Measurements from ENCODE around the gene ZNF146. TPM values are rescaled to one million over a fixed set of nuclear protein-coding genes. Genes with fewer than 3 reads are reported as not detected.

Gene ZNF146
- total and polyA plus RNA-seq, 2 experiments from 2014 or later = 60.0 to 64.6 TPM

DNA sequence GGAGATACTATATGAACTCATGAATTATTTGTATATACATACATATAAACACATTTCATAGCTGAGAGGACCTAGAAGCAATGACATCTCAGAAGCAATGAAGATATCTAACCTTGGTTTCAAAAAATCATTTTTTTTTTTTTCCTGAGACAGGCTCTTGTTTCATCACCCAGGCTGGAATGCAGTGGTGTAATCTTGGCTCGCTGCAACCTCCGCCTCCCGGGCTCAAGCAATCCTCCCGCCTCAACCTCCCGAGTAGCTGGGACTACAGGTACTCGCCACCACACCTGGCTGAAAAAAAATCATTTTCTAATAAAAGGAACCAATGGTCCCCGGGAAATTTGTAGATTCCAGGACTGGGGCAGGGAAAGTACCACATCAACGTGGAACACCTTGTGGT, 4.4 kb upstream of the ZNF146 start:
- Histone ChIP-seq H3K36me3 (ENCODE audit: low read depth) (no peaks in the 10 kb centered on the region; the same call in 1 of the 2 replicates), H3K79me2 (ENCODE audit: insufficient read depth) (peaks cover 54% of the 10 kb centered on the region), H4K20me1 (ENCODE audit: insufficient read depth) (no peaks in the 10 kb centered on the region), H3K27me3 (replicated peaks; ENCODE audit: insufficient read depth) (no peaks in the 10 kb centered on the region), H2AFZ (no peak overlapping the region), H3K27ac (no peak overlapping the region), H3K4me3 (no peak overlapping the region), H3K4me1 (ENCODE audit: insufficient read depth) (no peaks in the 10 kb centered on the region; the same call in 1 of the 2 replicates), H3K9ac (no peak overlapping the region), H3K4me2 (ENCODE audit: unreplicated experiment) (no peak overlapping the region), H3F3A (ENCODE audit: insufficient read depth) (no peaks in the 10 kb centered on the region), H3K9me3 (ENCODE audit: low read depth) (no peaks in the 10 kb centered on the region), H3K9me2 (ENCODE audit: insufficient read depth) (no peaks in the 10 kb centered on the region)
- no peak for DNase-seq
- WGBS, 2 experiments (ENCODE audit: low coverage in 1 of 2, low lambda C conversion rate in 2 of 2, missing lambda C conversion rate in 2 of 2) = 94 to 96% methylated on average over 8 of the region's 8 CpGs
- no peak for TF ChIP-seq EZH2 (IDR thresholded peaks at IDR 0.05; ENCODE audit: insufficient read depth, poor library complexity, severe bottlenecking)
- in situ Hi-C loops (cut with MboI) = no loop called here

DNA sequence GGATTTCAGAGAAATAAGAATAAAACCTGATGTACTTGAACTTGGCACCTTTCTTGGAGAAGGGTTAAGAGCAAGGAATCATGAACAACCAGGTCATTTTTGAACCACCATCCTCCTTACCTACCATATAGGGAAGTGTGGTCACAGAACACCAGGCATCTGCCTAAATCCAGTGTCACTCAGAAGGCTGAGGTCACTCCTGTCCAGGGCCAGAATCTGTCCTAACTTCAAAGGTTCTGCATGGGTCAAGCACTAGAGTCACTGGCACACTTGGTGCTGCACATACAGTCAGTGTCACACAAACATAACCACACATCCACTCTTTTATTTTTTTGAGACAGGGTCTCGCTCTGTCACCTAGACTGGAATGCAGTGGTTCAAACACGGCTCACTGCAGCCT, 2.0 kb upstream of the ZNF146 start:
- Histone ChIP-seq H2AFZ (no peak overlapping the region), H3K4me2 (ENCODE audit: unreplicated experiment) (no peak overlapping the region), H3K79me2 (ENCODE audit: insufficient read depth) (peaks cover 78% of the 10 kb centered on the region), H3K9ac (no peak overlapping the region), H4K20me1 (ENCODE audit: insufficient read depth) (no peaks in the 10 kb centered on the region), H3K4me3 (no peak overlapping the region), H3K9me3 (ENCODE audit: low read depth) (no peaks in the 10 kb centered on the region), H3F3A (ENCODE audit: insufficient read depth) (0 out of 2 replicates have a peak, but pooled peaks cover 6% of the 10 kb centered on the region), H3K27me3 (replicated peaks; ENCODE audit: insufficient read depth) (no peaks in the 10 kb centered on the region), H3K36me3 (ENCODE audit: low read depth) (no peaks in the 10 kb centered on the region), H3K9me2 (ENCODE audit: insufficient read depth) (no peaks in the 10 kb centered on the region), H3K27ac (no peak overlapping the region), H3K4me1 (ENCODE audit: insufficient read depth) (peaks cover 8% of the 10 kb centered on the region)
- TF ChIP-seq EZH2 (IDR thresholded peaks at IDR 0.05; ENCODE audit: insufficient read depth, poor library complexity, severe bottlenecking) (no peak), EZH2phosphoT487 (IDR thresholded peaks at IDR 0.05; ENCODE audit: insufficient read depth, low read depth) (no peak)
- DNase-seq = no peak
- WGBS, 2 experiments (ENCODE audit: low coverage in 1 of 2, low lambda C conversion rate in 2 of 2, missing lambda C conversion rate in 2 of 2) = 75 to 78% methylated on average over 2 of the region's 2 CpGs
- in situ Hi-C loops (cut with MboI) = no loop called here

DNA sequence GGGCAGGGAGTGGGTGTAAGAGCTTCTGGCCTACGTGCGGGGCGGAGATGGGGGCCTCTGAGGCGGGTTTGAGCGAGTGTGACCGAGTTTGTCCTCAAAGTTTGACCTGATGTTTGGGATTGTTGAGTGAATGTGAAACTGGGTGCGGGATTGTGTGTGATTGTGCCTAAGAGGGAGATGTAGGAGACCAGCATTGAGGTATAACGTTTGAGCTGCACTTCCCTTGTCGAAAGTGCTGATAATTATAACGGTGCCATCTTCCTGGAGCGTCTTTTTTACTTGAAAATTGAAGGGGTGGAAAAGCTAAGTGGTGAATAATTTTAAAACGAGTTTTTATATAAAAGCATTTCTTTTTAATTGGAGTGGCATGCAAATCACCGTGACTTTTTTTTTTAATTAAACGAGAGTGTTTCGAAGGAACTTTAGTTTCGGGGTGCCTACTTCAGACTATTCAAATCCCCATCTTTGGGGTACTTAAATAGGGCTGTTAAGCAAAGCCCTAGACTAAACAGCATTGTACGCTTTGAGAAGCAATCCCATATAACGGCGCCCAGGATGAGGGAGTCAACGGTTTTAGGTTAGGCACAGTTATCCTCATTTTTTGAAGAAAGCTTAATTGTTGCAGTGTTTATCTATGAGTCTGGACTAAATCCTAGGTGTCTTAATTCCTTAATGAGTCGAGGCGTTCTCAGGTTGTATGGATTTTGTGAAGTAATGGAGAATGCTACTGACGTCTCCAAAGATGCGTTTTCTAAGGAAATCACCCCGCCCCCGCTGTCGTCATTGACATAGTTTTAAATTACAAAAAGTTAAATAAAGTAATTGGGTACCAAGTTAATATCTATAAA, 594 bp downstream of the ZNF146 start:
- Histone ChIP-seq H3K4me3 (peak overlapping the region; percentile 93), H3K79me2 (ENCODE audit: insufficient read depth) (peaks cover 88% of the 10 kb centered on the region), H3K4me1 (ENCODE audit: insufficient read depth) (peaks cover 8% of the 10 kb centered on the region), H3K27me3 (replicated peaks; ENCODE audit: insufficient read depth) (no peaks in the 10 kb centered on the region), H3K27ac (peak overlapping the region; percentile 95), H3K9me3 (ENCODE audit: low read depth) (no peaks in the 10 kb centered on the region), H3K4me2 (ENCODE audit: unreplicated experiment) (peak overlapping the region; percentile 98), H3F3A (ENCODE audit: insufficient read depth) (0 out of 2 replicates have a peak, but pooled peaks cover 6% of the 10 kb centered on the region), H2AFZ (peak overlapping the region; percentile 89), H4K20me1 (ENCODE audit: insufficient read depth) (no peaks in the 10 kb centered on the region; the same call in 1 of the 2 replicates), H3K36me3 (ENCODE audit: low read depth) (peaks cover 12% of the 10 kb centered on the region; the same call in 1 of the 2 replicates), H3K9ac (peak overlapping the region; percentile 99), H3K9me2 (ENCODE audit: insufficient read depth) (no peaks in the 10 kb centered on the region)
- TF ChIP-seq EZH2 (IDR thresholded peaks at IDR 0.05; ENCODE audit: insufficient read depth, poor library complexity, severe bottlenecking) = no peak
- no peak for TF ChIP-seq EZH2phosphoT487 (IDR thresholded peaks at IDR 0.05; ENCODE audit: insufficient read depth, low read depth)
- in situ Hi-C loops (cut with MboI) = no loop called here
- 2 to 3% methylated on average over 27 of the region's 27 CpGs for WGBS, 2 experiments (ENCODE audit: low coverage in 1 of 2, low lambda C conversion rate in 2 of 2, missing lambda C conversion rate in 2 of 2)
- DNase-seq = peak; percentile 83

DNA sequence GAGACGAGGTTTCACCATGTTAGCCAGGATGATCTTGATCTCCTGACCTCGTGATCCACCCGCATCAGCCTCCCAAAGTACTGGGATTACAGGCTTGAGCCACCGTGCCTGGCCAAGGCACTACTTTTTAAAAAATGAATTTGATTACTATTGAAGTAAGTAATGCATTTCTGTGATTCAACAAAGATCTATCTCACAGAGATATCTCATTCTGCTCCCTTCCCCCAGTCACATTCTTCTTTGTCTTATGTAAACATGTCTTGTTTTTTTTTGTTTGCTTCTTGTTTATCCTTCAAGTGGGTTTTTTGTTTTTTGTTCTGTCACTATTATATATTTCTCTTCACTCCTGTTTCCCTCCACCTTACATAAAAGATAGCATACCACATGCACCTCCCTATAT, 6.6 kb downstream of the ZNF146 start:
- peaks cover 97% of the 10 kb centered on the region for H3K79me2 ChIP-seq (ENCODE audit: insufficient read depth)
- peaks cover 30% of the 10 kb centered on the region for H3K36me3 ChIP-seq (ENCODE audit: low read depth)
- no peak overlapping the region for H3K4me2 ChIP-seq (ENCODE audit: unreplicated experiment)
- TF ChIP-seq EZH2 (IDR thresholded peaks at IDR 0.05; ENCODE audit: insufficient read depth, poor library complexity, severe bottlenecking) (no peak), EZH2phosphoT487 (IDR thresholded peaks at IDR 0.05; ENCODE audit: insufficient read depth, low read depth) (no peak)
- no peaks in the 10 kb centered on the region for H3K9me2 ChIP-seq (ENCODE audit: insufficient read depth)
- H4K20me1 ChIP-seq (ENCODE audit: insufficient read depth) = peaks cover 24% of the 10 kb centered on the region; the same call in 1 of the 2 replicates
- no peak overlapping the region for H3K9ac ChIP-seq
- H3F3A ChIP-seq (ENCODE audit: insufficient read depth) = peaks cover 49% of the 10 kb centered on the region
- H3K27ac ChIP-seq = no peak overlapping the region
- no peak overlapping the region for H2AFZ ChIP-seq
- no peak overlapping the region for H3K4me3 ChIP-seq
- no peaks in the 10 kb centered on the region for H3K27me3 ChIP-seq (replicated peaks; ENCODE audit: insufficient read depth)
- no peak for DNase-seq
- WGBS, 2 experiments (ENCODE audit: low coverage in 1 of 2, low lambda C conversion rate in 2 of 2, missing lambda C conversion rate in 2 of 2) = 96 to 99% methylated on average over 4 of the region's 4 CpGs
- in situ Hi-C loops (cut with MboI) = no loop called here
- H3K4me1 ChIP-seq (ENCODE audit: insufficient read depth) = peaks cover 29% of the 10 kb centered on the region
- H3K9me3 ChIP-seq (ENCODE audit: low read depth) = no peaks in the 10 kb centered on the region

Measured in GM23248 (cell line).